Mesenchymal stem cell (in vitro differentiated cells and primary cell): ENCODE measurements around the gene CAMK1D.

Experiments
- DNase-seq: peaks from one replicate; pipeline ENCODE4 v3.0.0-alpha.2; 2013
- H2AFZ ChIP-seq: one replicate; pipeline ENCODE4 v1.6.1; 2013; ENCODE audit warnings: low read depth, mild to moderate bottlenecking, control low read depth, inconsistent platforms, low read length, moderate library complexity
- H2AK5ac ChIP-seq: 2 replicates; pipeline ENCODE4 v1.6.1; 2013; ENCODE audit warnings: low read length, moderate library complexity, mild to moderate bottlenecking, inconsistent platforms; ENCODE audit not compliant: severe bottlenecking
- H2BK120ac ChIP-seq: one replicate; pipeline ENCODE4 v1.6.1; 2013; ENCODE audit warnings: low read depth, mild to moderate bottlenecking, inconsistent platforms, low read length, moderate library complexity
- H2BK12ac ChIP-seq, 2 experiments: one replicate each; pipeline ENCODE4 v1.6.1; 2013; ENCODE audit warnings: inconsistent platforms in 2 of 2, low read length in 2 of 2, mild to moderate bottlenecking in 2 of 2, moderate library complexity in 2 of 2, control low read depth in 1 of 2
- H2BK15ac ChIP-seq: one replicate; pipeline ENCODE4 v1.6.1; 2013; ENCODE audit warnings: mild to moderate bottlenecking, low read depth, inconsistent platforms; ENCODE audit not compliant: poor library complexity, severe bottlenecking
- H2BK5ac ChIP-seq: 2 replicates; pipeline ENCODE4 v1.6.1; 2013; ENCODE audit warnings: low read depth, mild to moderate bottlenecking, low read length, control low read depth, inconsistent platforms; ENCODE audit not compliant: poor library complexity, severe bottlenecking
- H3K14ac ChIP-seq, 2 experiments: one replicate each; pipeline ENCODE4 v1.6.1; 2013; ENCODE audit warnings: inconsistent platforms in 2 of 2, low read length in 2 of 2, control low read depth in 1 of 2, mild to moderate bottlenecking in 1 of 2, moderate library complexity in 1 of 2
- H3K18ac ChIP-seq, 2 experiments: one replicate each; pipeline ENCODE4 v1.6.1; 2013; ENCODE audit warnings: inconsistent platforms in 2 of 2, low read length in 2 of 2, control low read depth in 1 of 2, low read depth in 1 of 2, mild to moderate bottlenecking in 1 of 2
- H3K23ac ChIP-seq, 2 experiments: one replicate each; pipeline ENCODE4 v1.6.1; 2013; ENCODE audit warnings: inconsistent platforms in 2 of 2, low read length in 2 of 2, mild to moderate bottlenecking in 2 of 2, moderate library complexity in 2 of 2, control low read depth in 1 of 2
- H3K27ac ChIP-seq: 2 replicates; pipeline ENCODE4 v1.5.1; 2013; ENCODE audit warnings: mild to moderate bottlenecking, moderate library complexity, low read length, control low read depth, inconsistent platforms; ENCODE audit not compliant: poor library complexity, severe bottlenecking
- H3K27me3 ChIP-seq, 2 experiments: 2 replicates each; pipeline versions ENCODE4 v1.6.1 to v1.7.0; 2013; ENCODE audit warnings: low read length in 2 of 2, mild to moderate bottlenecking in 2 of 2, moderate library complexity in 2 of 2, control low read depth in 1 of 2, inconsistent platforms in 1 of 2; ENCODE audit not compliant: control insufficient read depth in 1 of 2, insufficient read depth in 1 of 2
- H3K36me3 ChIP-seq, 2 experiments: 2 replicates each; pipeline versions ENCODE4 v1.6.1 to v1.7.0; 2013; ENCODE audit warnings: low read length in 2 of 2, control low read depth in 1 of 2, inconsistent platforms in 1 of 2, low read depth in 1 of 2, mild to moderate bottlenecking in 1 of 2; ENCODE audit not compliant: insufficient read depth in 2 of 2, control insufficient read depth in 1 of 2
- H3K4ac ChIP-seq, 2 experiments: one replicate each; pipeline ENCODE4 v1.6.1; 2013; ENCODE audit warnings: inconsistent platforms in 2 of 2, low read length in 2 of 2, mild to moderate bottlenecking in 2 of 2, moderate library complexity in 2 of 2, control low read depth in 1 of 2, low read depth in 1 of 2
- H3K4me1 ChIP-seq: 2 replicates; pipeline ENCODE4 v1.6.1; 2013; ENCODE audit warnings: low read depth, low read length, control low read depth; ENCODE audit not compliant: control insufficient read depth, insufficient read depth
- H3K4me2 ChIP-seq: 2 replicates; pipeline ENCODE4 v1.6.1; 2013; ENCODE audit warnings: low read length, mild to moderate bottlenecking, inconsistent platforms; ENCODE audit not compliant: poor library complexity, severe bottlenecking
- H3K4me3 ChIP-seq, 2 experiments: 2 replicates each; pipeline versions ENCODE4 v1.5.1 to v1.7.0; 2013; ENCODE audit warnings: low read length in 2 of 2, mild to moderate bottlenecking in 2 of 2, control low read depth in 1 of 2, low read depth in 1 of 2; ENCODE audit not compliant: insufficient read depth in 1 of 2
- H3K79me1 ChIP-seq: replicated peaks from 2 replicates; pipeline ENCODE4 v1.6.1; 2013; ENCODE audit warnings: mild to moderate bottlenecking, control low read depth, low read length, inconsistent platforms; ENCODE audit not compliant: poor library complexity, severe bottlenecking
- H3K9ac ChIP-seq: 2 replicates; pipeline ENCODE4 v1.7.0; 2013; ENCODE audit warnings: mild to moderate bottlenecking, low read length, moderate library complexity
- H3K9me3 ChIP-seq: 2 replicates; pipeline ENCODE4 v1.7.0; 2013; ENCODE audit warnings: mild to moderate bottlenecking, low read length; ENCODE audit not compliant: control insufficient read depth
- H4K8ac ChIP-seq: one replicate; pipeline ENCODE4 v1.6.1; 2013; ENCODE audit warnings: inconsistent platforms, mild to moderate bottlenecking, low read length, moderate library complexity
- H4K91ac ChIP-seq: one replicate; pipeline ENCODE4 v1.6.1; 2013; ENCODE audit warnings: mild to moderate bottlenecking, low read length, inconsistent platforms
- WGBS: methylation state at CpG from one replicate; pipeline ENCODE4 v1.1.7; 2013; ENCODE audit warnings: mixed read lengths; 5-methylcytosine and 5-hydroxymethylcytosine counted together

The CAMK1D gene

DNA sequence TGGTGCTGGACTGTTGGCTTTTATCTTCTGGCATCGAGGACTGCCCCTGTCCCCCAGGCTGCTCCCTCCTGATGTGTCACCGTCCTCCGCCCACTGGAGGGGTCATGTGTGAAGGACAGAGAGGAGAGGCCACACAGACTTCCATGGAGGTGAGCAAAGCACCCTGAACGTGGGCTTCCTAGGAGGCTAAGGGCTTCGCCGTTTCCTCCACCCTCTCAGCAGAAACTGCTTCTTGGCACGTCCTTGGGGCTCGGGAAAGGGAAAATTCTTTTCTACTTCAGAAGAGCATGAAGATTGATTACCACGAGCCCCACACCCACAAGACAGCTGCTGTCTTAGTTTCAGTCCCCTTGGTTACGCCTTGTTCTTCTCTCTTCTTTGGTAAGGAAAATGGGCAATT lies 433.9 kb downstream of the CAMK1D start:
- Histone ChIP-seq H3K79me1 (peaks cover 17% of the 10 kb centered on the region), H3K4ac (no peak overlapping the region), H2BK15ac (peak overlapping the region; percentile 29), H3K4me2 (no peak overlapping the region), H2BK120ac (no peak overlapping the region), H4K91ac (no peak overlapping the region), H3K18ac (no peak overlapping the region), H3K23ac (no peak overlapping the region), H3K14ac (no peak overlapping the region), H3K27ac (no peak overlapping the region), H2AK5ac (no peak overlapping the region), H3K9me3 (no peaks in the 10 kb centered on the region), H3K9ac (no peak overlapping the region), H3K4me3 (no peak overlapping the region), H2AFZ (no peak overlapping the region), H2BK12ac (no peak overlapping the region), H4K8ac (peak overlapping the region; percentile 53), H2BK5ac (no peak overlapping the region), H3K27me3 (no peaks in the 10 kb centered on the region), H3K36me3 (peaks cover 0 to 26% of the 10 kb centered on the region in 2 experiments), H3K4me1 (no peaks in the 10 kb centered on the region)
- no peak for DNase-seq
- WGBS, result 82% methylated on average over 9 of the region's 10 CpGs

GRCh38 chr10:12784646-12785045 lies 435.3 kb downstream of the CAMK1D start:
- H2BK15ac ChIP-seq, result no peak overlapping the region
- H4K91ac ChIP-seq, result no peak overlapping the region
- peaks cover 17% of the 10 kb centered on the region for H3K79me1 ChIP-seq
- H3K4me3 ChIP-seq, result no peak overlapping the region
- H3K4me1 ChIP-seq, result no peaks in the 10 kb centered on the region
- 88% methylated on average over 6 of the region's 6 CpGs for WGBS
- peaks cover 0 to 25% of the 10 kb centered on the region in 2 experiments for H3K36me3 ChIP-seq
- no peak for DNase-seq
- no peak overlapping the region for H4K8ac ChIP-seq
- H3K18ac ChIP-seq, result no peak overlapping the region
- H2BK12ac ChIP-seq, result no peak overlapping the region
- H2AK5ac ChIP-seq, result no peak overlapping the region
- no peak overlapping the region for H3K27ac ChIP-seq
- H2AFZ ChIP-seq, result no peak overlapping the region
- no peak overlapping the region for H3K9ac ChIP-seq
- H3K27me3 ChIP-seq, result no peaks in the 10 kb centered on the region
- no peak overlapping the region for H3K14ac ChIP-seq
- no peak overlapping the region for H2BK5ac ChIP-seq
- H2BK120ac ChIP-seq, result no peak overlapping the region
- no peak overlapping the region for H3K23ac ChIP-seq
- no peaks in the 10 kb centered on the region for H3K9me3 ChIP-seq
- no peak overlapping the region for H3K4me2 ChIP-seq
- no peak overlapping the region for H3K4ac ChIP-seq

- no peak overlapping the region for H3K23ac ChIP-seq
These were observed 436.1 kb downstream of the CAMK1D start for GRCh38 chr10:12785415-12785831.

GRCh38 chr10:12787297-12787696 lies 437.9 kb downstream of the CAMK1D start:
- no peaks in the 10 kb centered on the region for H3K4me1 ChIP-seq
- no peak overlapping the region for H2BK5ac ChIP-seq
- peaks cover 14 to 25% of the 10 kb centered on the region in 2 experiments for H3K36me3 ChIP-seq
- H2BK15ac ChIP-seq, result no peak overlapping the region
- no peak overlapping the region for H4K91ac ChIP-seq
- no peak overlapping the region for H3K18ac ChIP-seq
- no peak overlapping the region for H3K14ac ChIP-seq
- H3K9me3 ChIP-seq, result peaks cover 15% of the 10 kb centered on the region
- H3K27ac ChIP-seq, result no peak overlapping the region
- H2AK5ac ChIP-seq, result no peak overlapping the region
- H3K27me3 ChIP-seq, result no peaks in the 10 kb centered on the region
- no peak overlapping the region for H3K4me3 ChIP-seq
- 91% methylated on average over 10 of the region's 12 CpGs for WGBS
- H3K4ac ChIP-seq, result no peak overlapping the region
- H3K79me1 ChIP-seq, result peaks cover 13% of the 10 kb centered on the region
- no peak overlapping the region for H3K9ac ChIP-seq
- peak overlapping the region in 1 of 2 experiments; percentile 51 for H2BK12ac ChIP-seq
- no peak for DNase-seq
- H2AFZ ChIP-seq, result no peak overlapping the region
- H3K4me2 ChIP-seq, result no peak overlapping the region
- peak overlapping the region; percentile 21 for H4K8ac ChIP-seq
- no peak overlapping the region for H3K23ac ChIP-seq
- H2BK120ac ChIP-seq, result no peak overlapping the region

More at GRCh38 chr10:12785415-12785831, 436.1 kb downstream of the CAMK1D start:
- no peak overlapping the region for H2AK5ac ChIP-seq
- H2BK15ac ChIP-seq, result no peak overlapping the region
- no peaks in the 10 kb centered on the region for H3K4me1 ChIP-seq
- no peak overlapping the region for H2BK12ac ChIP-seq
- no peak for DNase-seq
- no peak overlapping the region for H3K14ac ChIP-seq
- WGBS, result 79% methylated on average over 12 of the region's 12 CpGs
- H3K18ac ChIP-seq, result peak overlapping the region in 1 of 2 experiments; percentile 6
- no peaks in the 10 kb centered on the region for H3K9me3 ChIP-seq
- H3K4ac ChIP-seq, result no peak overlapping the region
- H2BK5ac ChIP-seq, result no peak overlapping the region
- H4K8ac ChIP-seq, result no peak overlapping the region
- no peak overlapping the region for H2BK120ac ChIP-seq
- no peak overlapping the region for H4K91ac ChIP-seq
- no peak overlapping the region for H3K4me2 ChIP-seq
- no peak overlapping the region for H3K27ac ChIP-seq
- H3K79me1 ChIP-seq, result peaks cover 16% of the 10 kb centered on the region
- no peak overlapping the region for H3K9ac ChIP-seq
- peaks cover 0 to 25% of the 10 kb centered on the region in 2 experiments for H3K36me3 ChIP-seq
- H2AFZ ChIP-seq, result no peak overlapping the region
- H3K4me3 ChIP-seq, result no peak overlapping the region
- H3K27me3 ChIP-seq, result no peaks in the 10 kb centered on the region
